ENCODE data around the gene PDSS2. TPM values are rescaled to one million over a fixed set of nuclear protein-coding genes. Genes with fewer than 3 reads are reported as not detected.
"Not testable (repeated sequence)": the region's sequence is repeated elsewhere in the genome, so short reads cannot be mapped to it uniquely, and the experiment has no call there.

Gene PDSS2
- total RNA-seq, 1 donor from 2014 or later: 19.3 TPM

- Mint-ChIP-seq H3K9me3 (no peaks in the 10 kb centered on the region), H3K27ac (no peak overlapping the region), H3K27me3 (peaks cover 5% of the 10 kb centered on the region), H3K4me1 (peaks cover 16% of the 10 kb centered on the region), H3K36me3 (ENCODE audit: low read depth) (no peaks in the 10 kb centered on the region), H3K4me3 (no peak overlapping the region)
- ChIA-PET POLR2A (interaction anchor here (0.7 kb wide), 1 partner anchor 1048 kb away, joined by 6 read pairs; no protein-coding TSS in a partner anchor), CTCF (no interaction called here)
- intact Hi-C loops (cut with micrococcal nuclease): loop anchor here (5.0 to 10.0 kb wide), 9 partner anchors 37 to 1127 kb away; partner anchors contain the start of genes CRYBG1, NR2E1 and SEC63
- DNase-seq: no peak
- no peak for TF ChIP-seq CTCF (IDR thresholded peaks at IDR 0.05)
- no peak for ATAC-seq (ENCODE audit: low read depth)
Observed at GRCh38 chr6:107118976-107119375, 340.4 kb downstream of the PDSS2 start.

GRCh38 chr6:107118540-107118939, 340.8 kb downstream of the PDSS2 start:
- CTCF ChIA-PET; H3K27ac Mint-ChIP-seq; DNase-seq; ATAC-seq (ENCODE audit: low read depth); H3K4me3 Mint-ChIP-seq; POLR2A ChIA-PET; H3K27me3 Mint-ChIP-seq; H3K9me3 Mint-ChIP-seq; H3K36me3 Mint-ChIP-seq (ENCODE audit: low read depth): not testable (repeated sequence)
- H3K4me1 Mint-ChIP-seq: peaks cover 19% of the 10 kb centered on the region
- intact Hi-C loops (cut with micrococcal nuclease): loop anchor here (5.0 to 10.0 kb wide), 9 partner anchors 36 to 1126 kb away; partner anchors contain the start of genes CRYBG1, NR2E1 and SEC63

GRCh38 chr6:107116931-107117330, 342.4 kb downstream of the PDSS2 start:
- intact Hi-C loops (cut with micrococcal nuclease): loop anchor here (2.0 to 10.0 kb wide), 12 partner anchors 35 to 1125 kb away; partner anchors contain the start of genes CD24, CRYBG1, NR2E1 and PDSS2
- peak overlapping the region; percentile 70 for H3K27ac Mint-ChIP-seq

GRCh38 chr6:107116328-107116892, 343.0 kb downstream of the PDSS2 start:
- no peak for TF ChIP-seq CTCF (IDR thresholded peaks at IDR 0.05)
- peak overlapping the region; percentile 70 for H3K27ac Mint-ChIP-seq
- peaks cover 5% of the 10 kb centered on the region for H3K27me3 Mint-ChIP-seq
- POLR2A ChIA-PET: interaction anchor here (1.0 to 2.2 kb wide), 5 partner anchors 10 to 558 kb away, joined by 3 to 12 read pairs (median 3); partner anchors contain the start of gene PDSS2
- peaks cover 19% of the 10 kb centered on the region for H3K4me1 Mint-ChIP-seq
- H3K4me3 Mint-ChIP-seq: peak overlapping the region; percentile 87
- no peaks in the 10 kb centered on the region for H3K9me3 Mint-ChIP-seq
- ATAC-seq (ENCODE audit: low read depth) (peak; percentile 46), DNase-seq (peak; percentile 26)
- intact Hi-C loops (cut with micrococcal nuclease): loop anchor here (2.0 to 10.0 kb wide), 12 partner anchors 34 to 1124 kb away; partner anchors contain the start of genes CD24, CRYBG1, NR2E1 and PDSS2
- CTCF ChIA-PET: interaction anchor here (1.2 to 1.6 kb wide), 3 partner anchors 343 to 558 kb away, joined by 3 read pairs; partner anchors contain the start of gene PDSS2
- H3K36me3 Mint-ChIP-seq (ENCODE audit: low read depth): no peaks in the 10 kb centered on the region

More at GRCh38 chr6:107116931-107117330, 342.4 kb downstream of the PDSS2 start:
- H3K36me3 Mint-ChIP-seq (ENCODE audit: low read depth): no peaks in the 10 kb centered on the region
- peaks cover 5% of the 10 kb centered on the region for H3K27me3 Mint-ChIP-seq
- DNase-seq: no peak
- ChIA-PET CTCF (no interaction called here), POLR2A (interaction anchor here (2.2 kb wide), 1 partner anchor 343 kb away, joined by 12 read pairs; the partner anchor contains the start of gene PDSS2)
- H3K9me3 Mint-ChIP-seq: no peaks in the 10 kb centered on the region
- TF ChIP-seq CTCF (IDR thresholded peaks at IDR 0.05): no peak
- no peak for ATAC-seq (ENCODE audit: low read depth)
- peak overlapping the region; percentile 87 for H3K4me3 Mint-ChIP-seq
- H3K4me1 Mint-ChIP-seq: peaks cover 19% of the 10 kb centered on the region

- peak; percentile 27 for ATAC-seq (ENCODE audit: low read depth)
- peaks cover 19% of the 10 kb centered on the region for H3K4me1 Mint-ChIP-seq
- intact Hi-C loops (cut with micrococcal nuclease): loop anchor here (2.0 to 10.0 kb wide), 12 partner anchors 34 to 1124 kb away; partner anchors contain the start of genes CD24, CRYBG1, NR2E1 and PDSS2
- peak overlapping the region; percentile 87 for H3K4me3 Mint-ChIP-seq
- no peak for TF ChIP-seq CTCF (IDR thresholded peaks at IDR 0.05)
- peaks cover 5% of the 10 kb centered on the region for H3K27me3 Mint-ChIP-seq
- ChIA-PET POLR2A (interaction anchor here (0.9 to 2.2 kb wide), 6 partner anchors 9 to 559 kb away, joined by 3 to 12 read pairs (median 4); partner anchors contain the start of genes MTRES1 and PDSS2), CTCF (interaction anchor here (0.6 to 1.6 kb wide), 4 partner anchors 70 to 559 kb away, joined by 3 read pairs; partner anchors contain the start of gene PDSS2)
- no peaks in the 10 kb centered on the region for H3K9me3 Mint-ChIP-seq
- DNase-seq: peak; percentile 38
- no peaks in the 10 kb centered on the region for H3K36me3 Mint-ChIP-seq (ENCODE audit: low read depth)
- H3K27ac Mint-ChIP-seq: peak overlapping the region; percentile 70
Observed at GRCh38 chr6:107115695-107116327, 343.6 kb downstream of the PDSS2 start.

Data from activated B cell treated with CpG ODN at 0.5 μM for 24 hours (primary cell).